ENCODE measurements around the gene ASIC5.

Gene ASIC5

GRCh38 chr4:155787113-155787710, 78.9 kb downstream of the ASIC5 start:
- in situ Hi-C loops (cut with HindIII; ENCODE audit: low pct_unique_long_range_greater_than_20kb, low sequenced_read_pairs): no loop called here
- no peak for TF ChIP-seq JUND (IDR thresholded peaks at IDR 0.05; ENCODE audit: low read depth)
- DNase-seq (ENCODE audit: low read depth in 1 of 2, low spot score in 1 of 2): peak in 1 of 2 experiments; percentile 77

- DNase-seq (ENCODE audit: low read depth in 1 of 2, low spot score in 1 of 2): no peak
- in situ Hi-C loops (cut with HindIII; ENCODE audit: low pct_unique_long_range_greater_than_20kb, low sequenced_read_pairs): no loop called here
- TF ChIP-seq JUND (IDR thresholded peaks at IDR 0.05; ENCODE audit: low read depth): no peak
Observed at GRCh38 chr4:155785828-155786227, 80.2 kb downstream of the ASIC5 start.

- in situ Hi-C loops (cut with HindIII; ENCODE audit: low pct_unique_long_range_greater_than_20kb, low sequenced_read_pairs): no loop called here
- TF ChIP-seq JUND (IDR thresholded peaks at IDR 0.05; ENCODE audit: low read depth): no peak
- no peak for DNase-seq (ENCODE audit: low read depth in 1 of 2, low spot score in 1 of 2)
Observed at GRCh38 chr4:155784637-155785036, 81.4 kb downstream of the ASIC5 start.

GRCh38 chr4:155781249-155781831, 84.7 kb downstream of the ASIC5 start:
- no peak for DNase-seq (ENCODE audit: low read depth in 1 of 2, low spot score in 1 of 2)
- TF ChIP-seq JUND (IDR thresholded peaks at IDR 0.05; ENCODE audit: low read depth): no peak
- in situ Hi-C loops (cut with HindIII; ENCODE audit: low pct_unique_long_range_greater_than_20kb, low sequenced_read_pairs): no loop called here

- in situ Hi-C loops (cut with HindIII; ENCODE audit: low pct_unique_long_range_greater_than_20kb, low sequenced_read_pairs): no loop called here
- no peak for TF ChIP-seq JUND (IDR thresholded peaks at IDR 0.05; ENCODE audit: low read depth)
- no peak for DNase-seq (ENCODE audit: low read depth in 1 of 2, low spot score in 1 of 2)
Observed at GRCh38 chr4:155780775-155781174, 85.3 kb downstream of the ASIC5 start.

Data from T47D (cell line).